ENCODE results near the gene PDE8A.
"Not testable (repeated sequence)": the region's sequence is repeated elsewhere in the genome, so short reads cannot be mapped to it uniquely, and the experiment has no call there.

The PDE8A gene

DNA sequence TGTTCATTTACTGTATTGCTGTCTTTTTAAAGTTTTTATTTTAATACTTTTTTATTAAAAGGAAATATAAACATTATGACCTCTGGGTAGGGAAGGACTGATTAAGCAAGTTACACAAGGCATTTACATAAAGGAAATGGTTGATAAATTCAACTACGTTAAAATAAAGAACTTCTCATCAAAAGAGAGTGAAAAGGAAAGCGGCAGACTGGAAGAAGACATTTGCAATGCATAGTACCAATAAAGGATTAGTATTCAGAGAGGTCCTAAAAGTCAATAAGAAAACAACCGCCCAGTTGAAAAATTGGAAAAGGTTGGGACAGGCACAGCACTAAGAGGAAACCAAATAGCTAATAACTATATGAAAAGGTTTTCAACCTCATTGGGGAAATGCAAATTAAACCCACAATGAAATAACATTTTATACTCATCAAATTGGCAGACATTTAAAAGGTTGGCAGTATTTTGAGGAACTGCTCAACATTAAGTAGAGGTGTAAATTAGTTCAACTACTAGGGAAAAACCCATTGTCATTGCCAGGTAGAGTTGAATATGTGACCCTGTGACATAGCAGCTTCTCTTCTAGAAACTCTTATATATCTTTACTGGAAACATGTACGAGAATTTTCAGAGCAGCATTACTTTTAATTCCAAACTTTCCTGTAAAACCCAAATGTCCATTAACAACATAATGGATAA lies 9.5 kb downstream of the PDE8A start:
- no peak for DNase-seq

- no peak for DNase-seq
These were observed 10.7 kb downstream of the PDE8A start for GRCh38 chr15:84992157-84992944.

DNA sequence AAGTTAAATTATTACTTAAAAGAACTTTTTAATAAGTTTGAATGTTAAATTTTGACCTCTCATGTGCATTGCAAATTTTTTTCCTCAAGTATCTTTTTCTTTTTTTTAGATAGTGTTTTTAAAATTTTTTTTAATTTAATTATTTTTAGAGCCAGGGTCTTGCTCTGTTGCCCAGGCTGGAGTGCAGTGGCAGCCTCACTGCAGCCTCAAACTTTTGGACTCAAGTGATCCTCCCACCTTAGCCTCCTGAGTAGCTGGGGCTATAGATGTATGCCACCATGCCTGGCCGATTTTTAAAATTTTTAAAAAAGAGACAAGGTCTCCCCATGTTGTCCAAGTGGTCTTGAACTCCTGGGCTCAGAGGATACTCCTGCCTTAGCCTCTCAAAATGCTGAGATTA lies 14.4 kb downstream of the PDE8A start:
- no peak for DNase-seq

- DNase-seq = not testable (repeated sequence)
These were observed 15.1 kb downstream of the PDE8A start for GRCh38 chr15:84996714-84997113.

GRCh38 chr15:84997214-84997613 lies 15.6 kb downstream of the PDE8A start:
- DNase-seq = not testable (repeated sequence)

DNA sequence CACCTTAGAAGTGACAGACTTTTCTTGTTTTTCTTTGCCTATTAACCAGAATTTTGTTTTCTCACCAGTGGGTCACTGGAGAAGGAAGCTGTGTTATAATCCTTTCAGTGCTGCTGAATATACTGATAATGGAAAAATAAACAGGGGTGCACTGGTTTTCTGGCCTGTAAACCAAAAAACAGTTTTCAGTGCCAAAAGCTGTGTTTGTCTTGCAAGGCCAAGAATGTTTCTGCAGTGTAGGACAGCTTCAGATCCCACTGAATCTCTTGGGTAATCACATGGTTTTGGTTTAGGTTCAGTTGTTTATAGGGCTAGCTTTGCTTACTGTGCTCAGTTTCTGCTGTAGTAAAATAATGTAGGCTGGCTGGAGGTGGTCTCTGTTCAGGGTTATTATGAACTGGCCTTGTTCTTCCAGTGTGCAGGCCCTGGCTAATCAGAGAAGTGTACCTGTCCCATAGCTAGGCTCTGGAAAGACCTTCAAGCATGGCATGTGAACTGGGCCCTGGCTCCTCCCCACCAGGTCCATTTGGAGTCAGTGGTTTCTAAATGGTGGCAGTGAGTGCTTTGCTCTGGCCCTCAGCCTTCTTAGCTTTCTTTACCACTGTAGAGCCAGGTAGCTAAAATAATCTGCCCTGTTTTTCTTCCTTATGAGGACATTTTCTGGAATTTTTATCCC lies 18.7 kb downstream of the PDE8A start:
- DNase-seq = no peak

DNA sequence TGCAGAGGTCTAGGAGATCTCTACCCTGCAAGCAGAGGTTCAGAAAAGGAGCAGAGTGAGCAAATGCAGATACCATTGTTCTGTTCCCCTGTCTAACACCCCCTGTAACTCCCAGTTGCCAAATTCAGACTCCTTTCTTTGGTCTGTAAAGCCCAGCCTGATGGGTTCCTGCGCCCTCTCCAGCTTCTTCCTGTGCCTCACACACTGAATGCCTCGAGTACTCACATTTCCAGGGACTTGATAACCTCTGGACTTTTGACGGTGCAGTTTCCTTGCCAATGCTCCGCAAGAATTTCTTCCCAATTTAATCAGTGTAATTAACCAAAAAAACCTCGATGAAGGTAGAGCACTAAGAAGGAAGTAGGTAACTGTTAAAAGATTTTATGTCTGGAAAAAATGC lies 19.3 kb downstream of the PDE8A start:
- DNase-seq = no peak

GRCh38 chr15:85002517-85002916 lies 20.9 kb downstream of the PDE8A start:
- no peak for DNase-seq

- no peak for DNase-seq
These were observed 22.1 kb downstream of the PDE8A start for GRCh38 chr15:85003593-85004312.

DNA sequence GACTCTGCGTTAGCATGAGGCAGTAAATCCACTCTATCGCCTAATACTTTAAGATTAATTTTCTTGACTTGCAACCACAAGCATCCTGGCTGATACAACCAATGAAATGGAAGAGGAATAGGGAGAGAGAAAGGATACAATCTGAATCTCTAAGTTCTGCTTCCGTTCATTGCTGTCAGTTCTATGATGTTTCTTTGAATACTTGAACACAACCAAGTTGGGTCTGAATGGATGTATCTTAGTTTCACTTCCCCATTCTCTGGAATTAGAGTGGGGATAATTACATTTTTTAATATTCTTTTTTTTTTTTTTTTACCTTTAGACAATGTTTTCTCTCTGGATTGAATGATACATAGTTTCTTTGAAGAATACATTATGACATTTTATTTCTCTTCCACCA lies 22.9 kb downstream of the PDE8A start:
- DNase-seq = no peak

DNA sequence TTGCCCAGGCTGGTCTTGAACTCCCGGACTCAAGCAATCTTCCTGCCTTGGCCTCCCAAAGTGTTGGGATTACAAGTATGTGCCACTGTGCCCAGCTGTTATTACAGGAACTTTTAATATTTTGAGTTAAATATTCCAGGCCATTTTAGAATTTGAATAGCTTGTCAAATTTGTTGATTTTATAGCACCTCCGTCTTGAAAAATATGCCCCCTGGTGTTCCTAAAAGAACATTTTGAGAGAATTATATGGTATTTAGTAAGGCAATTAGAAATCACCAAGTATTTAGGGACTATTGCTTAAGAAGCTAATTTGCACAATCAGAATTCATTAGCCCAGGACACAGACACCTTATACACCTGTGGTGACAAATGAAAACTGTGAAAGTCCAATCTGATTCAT lies 23.7 kb downstream of the PDE8A start:
- no peak for DNase-seq

DNA sequence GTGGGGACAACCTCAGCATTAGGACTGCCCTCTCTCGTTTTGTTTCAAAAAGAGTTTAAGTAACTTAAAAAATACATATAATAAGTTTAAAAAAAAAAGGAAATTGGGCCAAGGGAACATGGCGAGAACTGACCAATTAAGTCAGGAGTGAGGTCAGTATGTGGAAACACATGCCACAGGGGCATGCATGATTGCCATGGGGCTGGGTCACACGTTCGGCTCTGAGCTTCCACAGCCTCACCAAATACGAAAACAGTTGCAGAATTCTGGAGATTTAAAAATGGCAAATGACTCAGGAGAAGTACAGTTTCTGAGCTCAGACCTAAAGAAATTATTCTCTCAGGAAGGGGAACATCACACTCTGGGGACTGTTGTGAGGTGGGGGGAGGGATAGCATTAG lies 24.1 kb downstream of the PDE8A start:
- no peak for DNase-seq

- DNase-seq = no peak
These were observed 24.5 kb downstream of the PDE8A start for GRCh38 chr15:85006201-85006600.

GRCh38 chr15:85006655-85007054 lies 25.0 kb downstream of the PDE8A start:
- DNase-seq = no peak

DNA sequence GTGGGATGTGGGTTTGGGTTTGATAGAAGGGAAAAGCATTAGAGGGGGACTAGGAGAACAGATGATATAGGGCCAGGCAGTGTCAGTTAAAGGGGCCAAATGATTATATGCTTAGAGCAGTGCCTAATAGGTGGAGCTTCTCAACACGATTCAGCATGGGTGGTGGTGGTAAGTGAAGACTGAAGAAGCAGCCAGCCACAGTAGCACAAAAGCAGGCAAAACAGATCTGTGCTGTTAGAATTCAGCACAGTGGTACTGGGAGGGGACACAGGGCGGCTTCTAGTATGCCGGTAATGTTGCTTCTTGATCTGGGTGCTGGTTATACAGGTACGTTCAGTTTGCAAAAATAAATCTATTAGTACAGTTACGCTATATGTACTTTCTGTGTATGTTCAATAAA lies 25.5 kb downstream of the PDE8A start:
- no peak for DNase-seq

- no peak for DNase-seq
These were observed 26.2 kb downstream of the PDE8A start for GRCh38 chr15:85007741-85008397.

DNA sequence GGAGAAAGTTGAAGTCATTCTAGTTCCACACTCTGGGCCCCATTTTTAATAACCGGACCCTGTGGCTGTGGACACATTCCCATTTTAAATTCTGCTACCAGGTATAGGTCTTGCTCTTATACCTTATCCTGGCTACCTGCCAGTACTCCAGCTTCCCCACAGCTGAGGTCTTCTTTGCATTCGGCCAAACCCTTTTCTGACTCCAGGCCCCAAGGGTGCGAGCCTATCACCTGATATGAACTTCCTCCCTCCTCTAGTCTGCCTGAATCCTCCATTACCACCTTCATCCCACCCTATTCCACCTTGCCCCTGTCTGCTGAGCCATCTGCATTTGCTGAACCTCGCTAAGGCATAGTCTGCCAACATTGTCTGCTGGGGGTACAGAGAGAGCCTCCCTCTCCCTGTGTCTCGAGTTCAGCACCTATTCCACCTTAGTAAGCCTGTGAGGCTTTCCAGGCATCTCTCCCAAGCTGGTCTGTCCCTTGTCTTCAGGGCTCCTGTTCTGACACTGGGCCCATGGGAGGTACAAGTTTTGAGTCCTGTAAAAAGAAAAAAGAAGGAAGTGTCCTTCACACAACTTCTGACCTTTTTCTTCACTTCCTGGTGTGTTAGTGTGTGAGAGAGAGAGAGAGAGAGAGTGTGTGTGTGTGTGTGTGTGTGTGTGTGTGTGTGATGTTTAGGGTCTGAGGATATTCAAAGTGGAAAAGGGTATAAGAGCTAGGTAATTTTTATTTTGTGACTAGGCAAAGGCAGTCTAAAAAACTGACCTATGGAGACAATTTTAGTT lies 27.0 kb downstream of the PDE8A start:
- no peak for DNase-seq

GRCh38 chr15:85009435-85009834 lies 27.8 kb downstream of the PDE8A start:
- no peak for DNase-seq

DNA sequence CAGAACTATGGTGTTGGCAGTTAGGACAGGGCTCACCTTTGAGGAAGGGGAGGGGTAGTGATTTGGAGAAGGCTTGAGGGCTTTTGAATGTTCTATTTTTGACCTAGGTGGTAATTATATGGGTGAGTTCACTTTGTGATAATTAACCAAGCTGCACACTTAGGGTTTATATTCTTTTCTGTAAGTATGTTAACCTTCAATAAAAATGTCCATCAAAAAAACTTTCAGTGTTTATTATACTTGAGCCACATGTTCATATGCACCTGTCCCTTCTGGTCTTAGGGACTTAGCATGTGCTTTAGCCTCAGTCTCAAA lies 28.4 kb downstream of the PDE8A start:
- DNase-seq = no peak

DNA sequence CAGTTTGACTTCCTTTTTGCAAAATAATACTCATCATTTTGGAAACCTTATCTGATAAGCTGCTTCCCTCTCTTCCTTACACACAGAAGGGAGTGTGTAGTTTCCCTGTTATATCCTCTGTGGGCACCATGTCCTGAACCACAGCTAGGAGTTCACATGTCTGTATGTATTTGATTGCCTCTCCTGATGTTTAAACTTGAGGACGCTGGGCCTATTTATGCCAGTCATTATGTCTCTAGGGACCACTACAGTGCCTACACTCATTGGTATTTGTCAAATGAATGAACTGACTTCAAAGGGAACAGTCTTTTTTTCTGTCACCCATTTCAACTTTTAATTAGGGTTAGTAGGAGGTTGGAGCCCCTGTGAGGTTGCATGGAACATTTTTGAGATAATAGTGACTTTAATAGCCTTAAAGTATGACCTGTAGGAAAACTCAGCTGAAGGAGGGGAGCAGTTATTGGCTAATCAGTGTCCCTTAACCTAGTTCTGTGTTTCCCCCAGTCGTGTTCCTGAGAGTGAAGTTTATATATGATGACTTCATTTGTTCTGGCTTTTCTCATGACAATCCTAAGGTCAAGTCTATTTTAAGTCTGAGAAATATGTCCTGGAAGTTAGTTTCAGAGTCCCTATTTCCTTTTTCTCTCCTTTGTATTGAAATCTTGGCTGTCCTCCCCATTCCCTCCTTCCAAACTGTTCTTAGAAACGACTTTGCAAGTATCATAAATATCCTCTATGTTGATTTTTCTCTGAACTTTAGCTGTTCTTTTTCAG lies 28.9 kb downstream of the PDE8A start:
- no peak for DNase-seq

DNA sequence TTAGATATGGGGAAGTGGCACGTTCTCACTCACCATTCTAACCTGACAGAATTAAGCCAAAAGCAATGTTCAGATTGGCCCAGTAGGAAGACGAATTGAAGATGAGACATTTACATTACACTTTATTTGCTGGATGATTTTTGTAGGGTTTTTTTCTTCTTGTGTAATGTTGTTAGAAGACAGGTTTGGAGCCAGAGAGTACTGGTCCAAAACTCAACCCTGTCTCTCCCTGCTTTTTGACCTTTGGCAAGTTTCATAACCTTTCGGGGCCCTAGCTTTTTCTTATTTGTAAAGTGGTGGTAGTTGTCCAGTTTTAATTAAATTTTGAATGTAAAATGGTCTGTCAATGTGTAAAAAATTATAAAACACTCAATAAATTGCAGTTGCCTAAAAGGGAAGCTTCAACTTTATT lies 29.5 kb downstream of the PDE8A start:
- DNase-seq = no peak

Measured in NCI-H2227 treated with DMSO at 0.1 percent for 48 hours (cell line).